Activated T-cell treated with anti-CD3 and anti-CD28 coated beads for 24 hours (primary cell): ENCODE measurements around the gene FIBP.

Experiments used
- DNase-seq: peaks from one replicate; pipeline ENCODE4 v3.0.0-alpha.2; 2020; ENCODE audit warnings: low read depth

FIBP gene

DNA sequence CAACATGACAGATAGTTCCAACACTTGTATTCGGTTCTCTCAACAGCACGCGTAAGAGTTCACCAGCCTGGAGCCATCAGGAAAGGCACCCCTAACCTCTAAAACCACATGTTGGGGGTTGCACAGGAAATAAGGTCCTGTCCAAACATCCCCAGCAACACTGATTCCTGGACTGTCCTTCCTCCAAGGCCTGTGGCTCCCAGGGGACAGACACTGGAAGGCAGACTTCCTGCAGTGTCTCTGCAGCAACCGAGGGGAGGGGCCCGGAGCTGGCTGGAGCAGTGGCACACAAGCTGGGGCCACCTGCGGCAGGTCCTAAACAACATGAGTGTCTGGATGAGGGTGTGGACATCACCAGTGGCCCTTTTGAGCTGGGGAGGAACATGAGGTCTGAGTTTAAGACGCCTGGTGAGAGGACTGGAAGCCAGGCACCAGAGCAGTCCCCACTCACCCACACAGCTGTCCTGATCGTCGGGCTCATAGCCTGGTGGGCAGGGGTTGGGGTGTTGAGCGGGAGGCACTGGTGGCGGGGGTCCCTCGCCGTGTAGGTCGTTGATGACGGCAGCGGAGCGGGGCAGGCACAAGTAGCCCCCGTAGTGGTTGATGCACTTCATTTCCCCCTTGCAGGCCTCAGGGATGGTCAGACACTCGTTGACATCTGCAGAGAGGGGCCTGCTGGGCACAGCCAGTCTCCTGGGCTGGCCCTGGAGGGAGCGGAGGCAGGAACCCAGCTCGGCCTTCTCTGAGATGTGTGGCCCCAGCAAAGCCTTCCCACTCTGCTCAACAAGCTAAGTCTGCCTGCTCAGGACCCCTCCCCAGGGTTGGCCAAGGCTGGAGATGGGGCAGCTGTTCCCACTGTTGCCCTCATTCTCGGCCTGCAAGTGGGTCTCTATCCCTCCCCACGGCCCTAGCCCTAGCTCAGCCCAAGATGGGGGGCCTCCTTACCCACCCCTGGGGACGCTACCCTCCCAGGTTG, 17.3 kb downstream of the FIBP start:
- no peak for DNase-seq

DNA sequence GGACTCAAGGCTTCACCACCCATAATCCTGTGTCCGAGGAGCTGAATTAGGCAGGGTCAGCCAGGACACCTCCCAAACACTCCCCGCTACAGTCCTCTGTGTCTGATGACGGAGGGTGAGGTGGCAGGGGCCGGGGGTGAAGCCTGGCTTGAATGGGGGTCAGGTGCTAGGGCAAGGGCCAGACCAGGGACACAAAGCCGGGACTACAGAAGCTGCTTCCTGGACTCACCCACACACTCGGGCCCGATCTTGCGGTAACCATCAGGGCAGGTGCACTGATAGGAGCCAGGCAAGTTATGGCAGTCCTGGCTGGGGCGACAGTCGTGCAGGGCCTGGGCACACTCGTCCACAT, 18.0 kb downstream of the FIBP start:
- no peak for DNase-seq

DNA sequence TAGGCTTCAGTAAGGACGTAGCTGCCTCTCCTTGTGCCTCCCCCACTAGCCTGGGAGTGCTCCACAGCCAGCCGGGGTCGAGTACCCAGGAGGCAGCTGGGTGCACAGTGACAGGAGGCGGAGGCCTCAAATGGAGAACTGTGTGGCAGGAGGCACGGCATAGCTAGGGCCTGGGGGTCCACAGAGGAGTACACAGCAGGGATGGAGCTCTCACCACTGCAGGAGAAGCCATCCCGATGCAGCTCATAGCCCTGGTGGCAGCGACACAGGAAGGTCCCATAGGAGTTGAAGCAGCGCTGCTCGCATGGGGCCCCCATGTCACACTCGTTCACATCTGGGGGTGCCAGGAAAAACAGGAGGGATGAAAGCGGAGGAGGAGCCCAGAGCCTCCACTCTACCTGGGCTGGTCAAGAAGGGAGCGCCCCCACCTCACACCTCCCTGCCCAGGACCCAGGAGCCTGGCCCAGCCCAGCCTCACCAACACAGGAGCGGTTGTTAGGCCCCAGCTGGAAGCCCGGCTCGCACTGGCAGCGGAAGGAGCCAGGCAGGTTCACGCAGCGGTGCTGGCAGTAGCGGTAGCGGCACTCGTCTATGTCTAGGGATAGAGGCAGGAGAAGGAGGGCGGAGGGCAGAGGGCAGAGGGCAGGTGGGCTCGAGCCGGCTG, 18.5 kb downstream of the FIBP start:
- no peak for DNase-seq

DNA sequence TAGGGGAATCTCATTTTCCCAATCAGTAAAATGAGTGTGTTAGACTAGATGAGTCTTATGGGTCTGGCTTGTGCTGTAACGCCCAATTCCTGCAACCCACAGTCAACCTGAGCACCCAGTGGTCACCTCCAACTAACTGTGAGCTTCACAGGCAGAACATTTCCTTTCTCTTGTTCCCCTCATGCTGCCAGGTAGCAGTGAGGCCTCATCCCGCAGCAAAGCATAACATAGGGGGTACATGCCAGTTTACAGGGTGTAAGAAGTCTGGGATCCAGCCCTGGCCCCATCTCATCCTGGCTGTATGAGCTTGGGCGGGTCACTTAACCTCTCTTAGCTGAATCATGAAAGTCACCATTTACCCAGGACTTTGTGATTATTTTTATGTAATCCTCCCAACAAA, 19.4 kb downstream of the FIBP start:
- no peak for DNase-seq

DNA sequence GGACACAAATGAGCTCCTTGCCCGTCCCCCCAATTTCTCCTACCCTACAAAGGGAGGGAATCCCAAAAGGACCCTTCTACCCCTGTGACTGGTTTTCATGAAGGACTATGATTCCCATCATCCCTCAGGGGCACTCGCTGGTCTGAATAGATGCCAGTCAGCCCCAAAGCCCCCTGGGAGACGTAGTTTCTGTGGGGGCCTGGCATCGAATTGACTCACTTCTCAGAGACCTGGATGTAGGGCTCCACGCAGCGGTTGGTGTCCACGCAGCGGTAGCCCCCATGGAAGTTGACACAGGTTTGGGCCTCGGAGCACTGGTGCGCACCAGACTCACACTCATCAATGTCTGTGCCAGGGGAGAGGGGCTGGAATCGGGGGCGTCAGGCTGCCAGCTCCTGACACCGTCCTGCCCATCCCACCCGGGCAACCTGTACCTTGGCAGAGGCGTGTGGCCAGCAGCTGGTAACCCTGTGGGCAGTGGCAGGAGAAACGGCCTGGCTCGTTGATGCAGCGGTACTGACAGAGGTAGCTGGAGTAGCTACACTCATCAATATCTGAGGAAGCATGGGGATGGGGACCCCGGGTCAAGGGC, 20.1 kb downstream of the FIBP start:
- no peak for DNase-seq

DNA sequence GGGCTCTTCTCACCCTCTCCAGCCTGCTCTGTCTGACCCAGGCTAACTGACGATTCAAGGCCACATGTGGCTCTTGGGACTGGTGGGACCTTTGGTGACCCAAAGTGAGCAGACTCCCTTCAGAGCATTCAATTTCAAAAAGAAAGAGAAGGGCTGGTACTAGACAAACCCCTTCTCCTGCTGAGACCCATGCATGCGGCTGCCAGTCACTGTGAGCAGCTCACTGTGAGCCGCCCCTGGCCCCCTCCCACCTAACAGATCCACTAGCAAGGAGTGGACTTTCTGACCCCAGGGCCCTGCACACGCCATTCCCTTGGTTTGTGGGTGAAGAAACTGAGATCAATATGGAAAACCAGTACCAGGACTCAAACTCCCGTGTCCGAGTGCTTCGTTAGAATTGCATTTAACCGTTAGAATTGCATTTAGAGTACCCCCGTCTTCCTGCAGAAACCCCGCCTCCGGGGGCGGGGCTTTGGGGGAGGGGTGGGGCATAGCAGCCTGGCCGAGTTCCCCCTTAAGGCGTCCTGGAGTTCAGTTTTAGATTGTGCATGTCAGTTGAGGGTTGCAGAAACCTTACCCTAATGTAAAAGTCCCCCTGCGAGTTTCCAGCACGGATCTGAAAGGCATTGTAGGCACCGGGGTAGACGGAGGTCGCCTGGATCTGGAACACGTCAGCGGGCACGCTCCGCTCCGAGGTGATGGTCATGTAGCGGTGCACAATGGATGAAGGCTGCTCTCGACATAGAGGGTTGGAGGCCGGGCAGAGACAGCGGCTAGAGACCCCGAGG, 20.8 kb downstream of the FIBP start:
- no peak for DNase-seq

DNA sequence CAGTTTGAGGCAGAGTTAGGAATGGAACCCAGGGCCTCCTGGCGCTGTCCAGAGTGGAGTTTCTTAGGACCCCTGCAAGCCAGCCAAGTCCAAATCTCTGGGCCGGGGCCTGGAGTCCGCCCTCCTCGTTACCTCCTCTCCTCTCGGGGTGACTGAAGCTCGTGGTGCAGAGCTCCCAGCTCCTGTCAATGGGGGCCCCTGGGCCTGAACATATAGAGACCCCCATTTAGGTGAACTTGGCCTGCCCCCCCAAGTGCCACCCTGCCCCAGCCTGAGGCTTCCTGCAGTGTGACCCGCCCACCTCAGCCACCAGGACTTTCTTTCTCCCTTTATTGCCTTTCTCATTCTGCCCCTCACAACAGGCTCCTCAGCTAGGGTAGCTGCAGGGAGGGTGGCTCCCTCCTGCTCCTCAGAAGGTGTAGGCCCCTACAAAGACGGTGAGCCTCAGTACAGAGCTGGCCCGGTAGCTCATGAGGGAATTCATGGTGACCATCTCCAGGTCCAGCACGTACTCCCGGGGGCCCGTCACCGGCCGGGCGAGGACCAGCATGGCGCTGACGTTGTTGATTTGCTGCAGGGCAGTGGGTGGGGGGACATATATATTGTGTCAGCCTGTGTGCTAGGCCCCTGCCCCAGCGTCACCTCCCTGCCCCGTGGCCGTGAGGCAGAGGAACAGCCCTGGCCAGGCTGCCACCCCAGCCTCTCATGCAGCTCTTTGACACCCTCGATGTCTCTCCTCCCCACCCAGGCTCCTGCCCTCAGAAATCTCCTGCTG, 21.6 kb downstream of the FIBP start:
- DNase-seq = no peak

DNA sequence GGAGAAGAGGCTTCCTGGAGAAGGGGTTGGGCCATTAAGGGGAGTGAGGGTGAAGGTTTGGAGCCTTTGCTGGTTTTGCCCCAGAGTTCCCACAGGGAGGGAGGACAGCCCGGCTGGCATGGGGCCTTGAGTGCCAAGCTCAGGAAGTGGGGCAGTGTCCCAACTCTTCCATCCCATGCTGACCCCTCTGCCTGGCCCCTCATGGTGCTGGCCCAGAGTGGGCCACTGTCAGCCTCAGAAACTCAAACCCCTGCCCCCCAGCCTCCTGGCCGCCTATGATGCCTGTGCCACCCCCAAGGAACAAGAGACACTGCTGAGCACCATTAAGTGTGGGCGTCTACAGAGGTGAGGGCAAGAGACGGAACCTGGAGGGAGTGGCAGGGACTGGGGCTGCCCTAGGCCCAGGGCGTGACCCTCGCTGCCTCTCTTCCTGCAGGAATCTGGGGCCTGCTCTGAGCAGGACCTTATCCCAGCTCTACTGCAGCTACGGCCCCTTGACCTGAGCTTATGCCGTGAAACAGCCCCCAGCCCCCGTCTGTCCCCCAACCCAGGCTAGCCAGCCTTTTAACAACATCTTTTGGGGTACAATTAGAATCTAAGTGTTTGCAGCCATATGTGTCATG, 22.6 kb downstream of the FIBP start:
- DNase-seq = no peak

DNA sequence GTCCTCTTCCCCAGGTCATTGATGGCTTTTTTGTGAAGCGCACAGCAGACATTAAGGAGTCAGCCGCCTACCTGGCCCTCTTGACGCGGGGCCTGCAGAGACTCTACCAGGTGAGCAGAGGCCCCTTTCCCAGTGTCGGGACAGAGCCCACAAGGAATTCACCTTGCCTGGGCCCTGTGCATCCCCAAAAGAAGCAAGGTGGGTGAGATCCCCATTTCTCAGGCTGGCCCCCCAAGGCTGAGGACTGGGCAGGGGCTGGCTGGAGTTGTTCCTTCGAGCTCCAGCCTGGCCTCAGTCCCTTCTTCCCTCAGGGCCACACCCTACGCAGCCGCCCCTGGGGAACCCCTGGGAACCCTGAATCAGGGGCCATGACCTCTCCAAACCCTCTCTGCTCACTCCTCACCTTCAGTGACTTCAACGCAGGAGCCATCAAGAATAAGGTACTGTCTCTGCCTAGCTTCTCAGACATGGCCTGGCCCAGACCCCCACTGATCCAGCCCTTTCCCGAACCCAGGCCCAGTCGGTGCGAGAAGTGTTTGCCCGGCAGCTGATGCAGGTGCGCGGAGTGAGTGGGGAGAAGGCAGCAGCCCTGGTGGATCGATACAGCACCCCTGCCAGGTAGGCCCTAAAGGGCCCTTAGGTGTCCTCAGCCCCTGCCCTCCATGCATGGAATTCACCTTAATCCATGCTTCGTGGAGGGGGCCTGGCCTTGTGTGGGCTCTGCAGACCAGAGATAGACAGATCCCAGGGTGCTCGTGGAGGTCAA, 23.4 kb downstream of the FIBP start:
- no peak for DNase-seq

DNA sequence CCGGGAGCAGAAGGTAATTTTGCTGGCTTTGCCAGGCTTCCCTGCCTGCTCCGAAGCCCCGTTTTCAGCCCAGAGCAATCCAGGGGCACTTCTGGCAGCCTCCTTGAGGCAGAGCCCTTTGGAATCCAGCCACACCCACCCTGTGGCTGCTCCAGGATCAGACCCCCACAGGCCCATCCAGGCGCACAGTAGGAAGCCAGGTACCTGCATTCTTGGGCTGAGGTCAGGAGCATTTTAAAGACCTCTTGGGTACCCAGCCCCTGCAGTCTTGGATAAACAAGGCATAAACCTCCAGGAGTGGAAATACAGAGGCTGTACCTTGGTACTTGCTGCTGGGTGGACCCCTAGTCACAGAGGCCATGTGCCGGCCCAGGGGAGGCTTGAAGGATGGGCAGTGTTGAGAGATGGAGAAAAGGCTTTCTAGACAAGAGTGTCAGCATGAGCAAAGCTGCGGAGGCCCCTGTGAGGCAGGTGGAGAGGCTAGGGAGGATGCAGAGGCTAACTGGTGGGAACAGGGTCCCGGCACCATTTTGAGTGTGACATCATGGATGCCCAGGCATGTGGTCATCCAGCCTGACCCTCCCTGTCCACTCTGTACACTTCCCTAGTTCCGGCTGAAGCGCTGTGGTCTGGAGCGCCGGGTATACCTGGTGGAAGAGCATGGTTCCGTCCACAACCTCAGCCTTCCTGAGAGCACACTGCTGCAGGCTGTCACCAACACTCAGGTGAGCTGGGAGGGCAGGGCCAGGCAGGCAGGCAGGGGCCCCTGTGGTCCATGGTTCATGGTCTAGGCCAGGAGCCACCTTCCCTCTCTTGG, 24.2 kb downstream of the FIBP start:
- DNase-seq = no peak

DNA sequence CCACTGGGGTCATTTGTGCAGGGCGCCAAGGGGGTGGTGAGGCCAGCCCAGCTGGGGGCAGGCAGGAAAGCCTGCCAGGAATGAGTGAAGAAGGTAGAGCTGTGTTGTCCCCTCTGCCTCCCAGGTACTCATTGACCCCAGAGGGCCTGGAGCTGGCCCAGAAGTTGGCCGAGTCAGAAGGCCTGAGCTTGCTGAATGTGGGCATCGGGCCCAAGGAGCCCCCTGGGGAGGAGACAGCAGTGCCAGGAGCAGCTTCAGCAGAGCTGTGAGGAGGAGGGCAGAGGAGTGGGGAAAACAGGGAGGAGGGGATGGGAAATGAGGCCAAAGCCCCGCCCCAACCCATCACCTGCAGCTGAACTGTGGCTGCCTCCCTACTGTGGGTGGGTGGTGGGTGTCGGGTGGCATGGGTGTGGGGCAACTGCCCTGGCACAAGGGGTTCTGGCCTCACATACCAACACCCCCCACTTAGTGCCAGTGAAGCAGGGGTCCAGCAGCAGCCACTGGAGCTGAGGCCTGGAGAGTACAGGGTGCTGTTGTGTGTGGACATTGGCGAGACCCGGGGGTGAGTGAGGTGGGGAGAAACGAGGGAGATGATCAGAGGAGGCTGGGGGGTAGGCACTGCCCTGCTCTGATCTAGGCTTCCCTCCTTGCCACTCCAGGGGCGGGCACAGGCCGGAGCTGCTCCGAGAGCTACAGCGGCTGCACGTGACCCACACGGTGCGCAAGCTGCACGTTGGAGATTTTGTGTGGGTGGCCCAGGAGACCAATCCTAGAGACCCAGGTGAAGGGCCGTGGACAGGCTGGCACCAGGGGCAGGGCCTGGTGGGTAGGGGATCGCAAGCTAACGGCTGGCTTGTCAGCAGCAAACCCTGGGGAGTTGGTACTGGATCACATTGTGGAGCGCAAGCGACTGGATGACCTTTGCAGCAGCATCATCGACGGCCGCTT, 25.1 kb downstream of the FIBP start:
- DNase-seq = no peak

DNA sequence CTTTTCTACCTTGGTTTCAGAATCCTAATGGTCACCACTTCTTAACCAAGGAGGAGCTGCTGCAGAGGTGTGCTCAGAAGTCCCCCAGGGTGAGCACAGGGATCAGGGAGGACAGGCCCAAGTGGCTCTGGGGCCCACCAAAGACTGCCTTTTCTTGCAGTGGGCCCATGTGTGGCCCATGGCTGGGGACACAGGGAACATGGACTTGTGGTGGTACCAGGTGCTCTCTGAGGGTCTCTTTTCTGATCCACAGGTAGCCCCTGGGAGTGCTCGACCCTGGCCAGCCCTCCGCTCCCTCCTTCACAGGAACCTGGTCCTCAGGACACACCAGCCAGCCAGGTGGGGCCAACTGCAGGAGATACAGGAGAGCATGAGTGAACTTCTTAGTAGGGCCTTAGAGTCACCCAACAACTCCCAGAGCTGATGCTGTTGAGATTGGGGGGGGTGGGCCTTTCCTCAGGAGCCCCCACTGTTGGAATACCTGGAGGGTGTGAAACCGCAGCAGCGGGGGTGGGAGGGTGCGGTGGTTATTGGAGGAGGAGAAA, 26.0 kb downstream of the FIBP start:
- DNase-seq = no peak

DNA sequence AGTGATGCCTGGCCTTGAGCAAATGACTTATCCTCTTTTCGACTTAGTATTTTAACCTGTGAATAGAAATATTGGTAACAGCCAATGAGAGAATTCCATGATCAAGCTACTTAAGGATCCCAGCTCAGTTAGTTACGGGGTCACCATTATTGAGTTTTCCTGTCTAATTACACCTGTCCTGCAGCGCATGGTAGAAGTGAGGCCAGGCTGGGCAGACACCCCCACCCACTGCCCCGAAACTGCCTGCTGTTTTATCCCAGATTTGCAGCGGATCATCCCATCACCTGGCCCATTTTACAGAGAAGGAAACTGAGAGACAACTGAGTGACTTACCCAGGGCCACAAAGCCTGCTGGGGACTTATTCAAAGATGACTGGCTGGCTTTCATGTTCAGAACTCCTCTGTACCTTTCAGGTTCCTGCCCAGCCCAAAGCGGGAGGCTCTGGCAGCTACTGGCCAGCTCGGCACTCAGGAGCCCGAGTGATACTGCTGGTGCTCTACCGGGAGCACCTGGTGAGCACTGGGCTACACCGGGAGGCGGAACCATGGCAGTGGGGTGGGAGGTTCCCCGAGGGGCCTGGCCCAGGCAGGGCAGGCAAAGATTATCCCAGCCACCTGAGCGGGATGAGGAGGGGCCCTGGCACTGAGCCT, 26.6 kb downstream of the FIBP start:
- no peak for DNase-seq

DNA sequence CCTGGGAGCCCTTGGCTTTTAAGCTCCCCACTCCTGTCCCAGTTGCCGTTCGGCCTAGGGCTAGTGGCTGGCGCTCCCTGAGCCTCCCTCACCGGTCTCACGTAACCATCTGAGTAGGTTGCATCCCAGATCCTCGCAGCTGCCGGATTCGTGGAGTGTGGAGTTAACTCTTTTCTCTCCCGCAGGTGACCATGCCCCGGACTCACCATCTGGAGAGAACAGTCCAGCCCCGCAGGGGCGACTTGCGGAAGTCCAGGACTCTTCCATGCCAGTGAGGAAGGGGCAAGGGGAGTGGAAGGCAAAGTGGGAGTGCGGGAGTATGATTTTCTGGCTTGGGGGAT, 27.1 kb downstream of the FIBP start:
- DNase-seq = no peak

DNA sequence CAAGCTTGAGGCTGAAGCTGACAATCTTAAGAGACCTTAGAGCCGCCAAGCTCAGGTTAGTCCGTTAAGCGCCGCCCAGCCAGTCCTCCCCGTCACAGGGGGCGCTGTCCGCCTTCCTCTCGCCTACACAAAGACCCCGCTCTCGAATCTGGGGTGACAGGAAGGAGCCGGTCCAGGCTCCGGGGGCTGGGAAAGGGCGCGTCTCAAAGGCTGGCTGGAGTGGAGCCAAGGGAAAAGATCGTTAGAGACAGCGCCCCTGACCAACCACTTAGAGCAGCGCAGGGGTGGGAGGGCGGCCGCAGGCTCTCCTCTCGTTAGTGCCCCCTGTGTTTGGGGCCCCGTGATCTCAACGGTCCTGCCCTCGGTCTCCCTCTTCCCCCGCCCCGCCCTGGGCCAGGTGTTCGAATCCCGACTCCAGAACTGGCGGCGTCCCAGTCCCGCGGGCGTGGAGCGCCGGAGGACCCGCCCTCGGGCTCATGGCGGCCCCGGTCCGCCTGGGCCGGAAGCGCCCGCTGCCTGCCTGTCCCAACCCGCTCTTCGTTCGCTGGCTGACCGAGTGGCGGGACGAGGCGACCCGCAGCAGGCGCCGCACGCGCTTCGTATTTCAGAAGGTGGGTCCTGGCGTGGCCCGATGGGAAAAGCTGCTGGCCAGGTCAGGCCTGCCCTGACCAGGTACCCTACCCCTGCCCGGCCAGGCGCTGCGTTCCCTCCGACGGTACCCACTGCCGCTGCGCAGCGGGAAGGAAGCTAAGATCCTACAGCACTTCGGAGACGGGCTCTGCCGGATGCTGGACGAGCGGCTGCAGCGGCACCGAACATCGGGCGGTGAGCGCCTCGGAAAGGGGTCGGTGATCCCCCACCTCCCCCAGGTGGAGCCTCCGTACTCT, 27.8 kb downstream of the FIBP start, which contains the start of gene MUS81:
Gene MUS81 (plus strand): TSS at position 156 of the 887 bp plus-strand sequence. CDS start 321 bp downstream, at position 477.
- peak; percentile 94 for DNase-seq

DNA sequence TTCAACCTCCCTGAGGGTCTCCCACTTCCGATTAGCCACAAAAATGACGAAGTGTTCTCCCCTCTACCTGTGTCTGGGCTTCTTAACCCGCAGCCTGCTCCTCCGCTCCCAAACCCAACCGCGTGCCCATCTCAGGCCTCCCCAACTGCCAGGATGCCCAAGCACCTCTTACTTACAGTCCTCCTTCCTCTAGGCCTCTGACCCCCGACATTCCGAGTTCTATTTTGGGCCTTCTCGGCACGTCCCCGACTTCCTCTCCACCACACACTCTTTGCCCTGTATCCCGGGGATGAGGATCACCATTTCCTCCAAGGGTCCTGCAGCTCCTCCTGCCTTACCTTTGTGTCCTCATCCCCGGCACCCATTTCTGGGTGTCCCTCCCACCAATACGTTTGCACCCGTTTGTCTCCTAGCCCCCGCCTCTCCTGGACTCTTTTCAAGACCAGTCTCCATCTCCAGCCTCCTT, 28.4 kb downstream of the FIBP start:
- DNase-seq = no peak
